COLO829 (cell line): ENCODE measurements around the gene CDKN2D.

Experiments
- DNase-seq: peaks from one replicate; pipeline ENCODE4 v3.0.0; 2012; ENCODE audit warnings: low spot score

The CDKN2D gene

DNA sequence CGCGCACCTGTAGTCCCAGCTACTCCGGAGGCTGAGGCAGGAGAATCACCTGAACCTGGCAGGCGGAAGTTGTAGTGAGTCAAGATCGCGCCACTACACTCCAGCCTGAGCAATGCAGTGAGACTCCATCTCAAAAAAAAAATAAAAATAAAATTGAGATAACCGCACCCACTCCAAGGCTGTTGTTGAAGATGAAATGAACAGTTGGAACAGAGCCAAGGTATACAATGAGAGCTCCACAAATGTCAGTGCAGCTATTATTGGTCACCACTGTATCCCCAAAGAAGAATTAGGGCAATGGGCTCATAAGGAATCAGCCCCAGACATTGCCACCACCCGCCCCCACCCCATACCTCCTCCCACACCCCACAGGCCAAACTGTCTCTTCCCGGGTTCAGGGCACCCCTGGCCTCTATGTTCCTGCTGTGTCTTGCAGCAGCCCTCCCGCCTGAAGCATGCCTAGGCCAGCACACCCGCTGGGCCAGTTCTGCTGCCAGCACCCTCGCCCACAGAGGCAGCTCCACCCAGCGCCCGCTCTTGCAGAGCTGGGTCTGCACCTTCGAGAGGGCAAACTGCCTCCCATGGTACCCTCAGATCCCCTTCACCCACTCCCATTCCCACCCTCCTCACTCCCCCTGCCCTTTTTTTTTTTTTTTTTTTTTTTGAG is 48.0 kb downstream of the CDKN2D start:
- DNase-seq = no peak

DNA sequence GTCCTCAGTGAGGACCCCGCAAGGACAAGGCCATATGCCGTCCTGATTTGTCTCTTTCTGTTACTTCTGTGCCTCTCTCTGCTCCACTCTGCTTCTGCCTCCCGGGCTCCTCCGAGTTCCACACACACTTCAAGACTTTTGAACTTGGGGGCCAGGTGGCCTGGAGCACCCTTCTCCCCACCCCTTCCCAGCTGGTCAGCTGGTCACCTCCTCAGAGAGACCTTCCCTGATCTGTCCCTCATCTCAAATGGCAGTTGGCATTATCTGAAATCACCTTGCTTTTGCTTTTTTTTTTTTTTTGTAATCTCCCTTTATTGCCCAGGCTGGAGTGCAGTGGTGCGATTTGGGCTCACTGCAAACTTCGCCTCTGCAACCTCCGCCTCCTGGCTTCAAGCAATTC is 49.4 kb downstream of the CDKN2D start:
- no peak for DNase-seq

GRCh38 chr19:10518444-10519361 is 50.1 kb downstream of the CDKN2D start:
- no peak for DNase-seq

- no peak for DNase-seq
These were observed 50.9 kb downstream of the CDKN2D start for GRCh38 chr19:10517760-10518443.

- DNase-seq = no peak
These were observed 51.4 kb downstream of the CDKN2D start, which contains the start of gene S1PR5 for GRCh38 chr19:10517361-10517759. Gene S1PR5, minus strand, starts transcription at chr19:10517447. Its CDS starts 2,436 bp downstream, at chr19:10515011.

GRCh38 chr19:10516671-10517286 is 52.0 kb downstream of the CDKN2D start:
- no peak for DNase-seq
